ENCODE measurements around the gene TRAPPC4. TPM values are rescaled to one million over a fixed set of nuclear protein-coding genes. Genes with fewer than 3 reads are reported as not detected.

Gene TRAPPC4
- total RNA-seq, 2 experiments from 2014 or later = 101 to 106 TPM

DNA sequence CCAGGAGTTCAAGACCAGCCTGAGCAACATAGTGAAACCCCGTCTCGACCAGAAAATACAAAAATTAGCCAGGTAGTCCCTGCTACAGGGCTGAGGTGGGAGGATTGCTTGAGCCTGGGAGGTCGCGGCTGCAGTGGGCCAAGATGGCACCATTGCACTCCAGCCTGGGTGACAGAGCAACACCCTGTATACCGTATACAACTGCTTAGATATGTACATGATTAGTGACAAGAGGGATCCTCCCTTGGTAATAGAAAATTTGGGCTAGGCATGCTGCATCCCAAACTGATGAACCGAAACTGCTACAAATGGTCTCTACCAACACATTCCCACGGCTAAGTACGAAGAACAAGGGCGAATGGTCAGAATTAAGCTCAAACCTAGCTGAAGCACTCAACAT lies 24.4 kb downstream of the TRAPPC4 start:
- CTCF ChIA-PET = no interaction called here
- Mint-ChIP-seq H3K27ac (no peak overlapping the region), H3K9me3 (no peaks in the 10 kb centered on the region), H3K36me3 (ENCODE audit: low read depth) (peaks cover 32% of the 10 kb centered on the region), H3K27me3 (no peaks in the 10 kb centered on the region), H3K4me1 (ENCODE audit: low read depth) (no peaks in the 10 kb centered on the region), H3K4me3 (no peak overlapping the region)
- no peak overlapping the region for H3K27ac ChIP-seq (ENCODE audit: low read depth in 1 of 2, low read length in 2 of 2)
- POLR2A ChIA-PET = interaction anchor here (0.6 to 1.1 kb wide), 4 partner anchors 20 to 91 kb away, joined by 3 to 4 read pairs (median 3); partner anchors contain the start of genes RPS25 and TRAPPC4
- H3K4me3 ChIP-seq (ENCODE audit: low read length) = no peak overlapping the region
- H3K9me3 ChIP-seq (ENCODE audit: control insufficient read depth in 1 of 2, insufficient read depth in 1 of 2, low read length in 2 of 2) = no peaks in the 10 kb centered on the region
- intact Hi-C loops (cut with DNase I, micrococcal nuclease) = no loop called here
- ATAC-seq (ENCODE audit: poor library complexity) (no peak), DNase-seq (no peak)
- peaks cover 30% of the 10 kb centered on the region for H3K36me3 ChIP-seq (ENCODE audit: insufficient read depth, low read length)
- TF ChIP-seq, protein P1, sequence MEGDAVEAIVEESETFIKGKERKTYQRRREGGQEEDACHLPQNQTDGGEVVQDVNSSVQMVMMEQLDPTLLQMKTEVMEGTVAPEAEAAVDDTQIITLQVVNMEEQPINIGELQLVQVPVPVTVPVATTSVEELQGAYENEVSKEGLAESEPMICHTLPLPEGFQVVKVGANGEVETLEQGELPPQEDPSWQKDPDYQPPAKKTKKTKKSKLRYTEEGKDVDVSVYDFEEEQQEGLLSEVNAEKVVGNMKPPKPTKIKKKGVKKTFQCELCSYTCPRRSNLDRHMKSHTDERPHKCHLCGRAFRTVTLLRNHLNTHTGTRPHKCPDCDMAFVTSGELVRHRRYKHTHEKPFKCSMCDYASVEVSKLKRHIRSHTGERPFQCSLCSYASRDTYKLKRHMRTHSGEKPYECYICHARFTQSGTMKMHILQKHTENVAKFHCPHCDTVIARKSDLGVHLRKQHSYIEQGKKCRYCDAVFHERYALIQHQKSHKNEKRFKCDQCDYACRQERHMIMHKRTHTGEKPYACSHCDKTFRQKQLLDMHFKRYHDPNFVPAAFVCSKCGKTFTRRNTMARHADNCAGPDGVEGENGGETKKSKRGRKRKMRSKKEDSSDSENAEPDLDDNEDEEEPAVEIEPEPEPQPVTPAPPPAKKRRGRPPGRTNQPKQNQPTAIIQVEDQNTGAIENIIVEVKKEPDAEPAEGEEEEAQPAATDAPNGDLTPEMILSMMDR (IDR thresholded peaks at IDR 0.05) = no peak
- H3K4me1 ChIP-seq (ENCODE audit: insufficient read depth, low read length) = no peaks in the 10 kb centered on the region
- no peaks in the 10 kb centered on the region for H3K27me3 ChIP-seq (ENCODE audit: control insufficient read depth in 1 of 2, insufficient read depth in 2 of 2, low read length in 2 of 2)

DNA sequence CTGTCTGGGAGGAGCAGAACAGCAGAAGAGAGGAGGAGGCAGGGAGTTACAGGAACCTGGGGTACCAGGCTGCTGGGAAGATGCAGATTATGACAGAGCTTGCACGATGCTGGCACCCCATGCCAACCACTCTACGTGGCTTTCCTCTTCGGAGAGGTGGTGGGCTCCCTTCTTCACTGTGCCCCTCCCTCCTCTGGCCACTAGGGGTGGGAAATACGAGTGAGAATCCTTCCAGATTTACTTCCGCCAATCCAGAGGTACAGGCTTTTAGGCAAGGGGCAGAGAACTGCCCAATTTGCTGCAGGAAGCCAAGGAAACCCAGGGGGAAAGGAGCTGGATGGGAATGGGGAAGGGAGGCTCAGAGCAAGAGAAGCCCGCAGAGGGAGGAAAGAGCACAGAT lies 26.1 kb downstream of the TRAPPC4 start:
- Mint-ChIP-seq H3K36me3 (ENCODE audit: low read depth) (peaks cover 48% of the 10 kb centered on the region), H3K27ac (no peak overlapping the region), H3K4me3 (no peak overlapping the region), H3K9me3 (no peaks in the 10 kb centered on the region), H3K4me1 (ENCODE audit: low read depth) (peaks cover 3% of the 10 kb centered on the region), H3K27me3 (no peaks in the 10 kb centered on the region)
- CTCF ChIA-PET = no interaction called here
- Histone ChIP-seq H3K4me1 (ENCODE audit: insufficient read depth, low read length) (no peaks in the 10 kb centered on the region), H3K27ac (ENCODE audit: low read depth in 1 of 2, low read length in 2 of 2) (no peak overlapping the region), H3K36me3 (ENCODE audit: insufficient read depth, low read length) (peaks cover 48% of the 10 kb centered on the region), H3K27me3 (ENCODE audit: control insufficient read depth in 1 of 2, insufficient read depth in 2 of 2, low read length in 2 of 2) (no peaks in the 10 kb centered on the region), H3K9me3 (ENCODE audit: control insufficient read depth in 1 of 2, insufficient read depth in 1 of 2, low read length in 2 of 2) (no peaks in the 10 kb centered on the region), H3K4me3 (ENCODE audit: low read length) (no peak overlapping the region)
- ATAC-seq (ENCODE audit: poor library complexity) (no peak), DNase-seq (no peak)
- POLR2A ChIA-PET = no interaction called here
- TF ChIP-seq, protein P1 (IDR thresholded peaks at IDR 0.05) = no peak
- intact Hi-C loops (cut with DNase I, micrococcal nuclease) = no loop called here

DNA sequence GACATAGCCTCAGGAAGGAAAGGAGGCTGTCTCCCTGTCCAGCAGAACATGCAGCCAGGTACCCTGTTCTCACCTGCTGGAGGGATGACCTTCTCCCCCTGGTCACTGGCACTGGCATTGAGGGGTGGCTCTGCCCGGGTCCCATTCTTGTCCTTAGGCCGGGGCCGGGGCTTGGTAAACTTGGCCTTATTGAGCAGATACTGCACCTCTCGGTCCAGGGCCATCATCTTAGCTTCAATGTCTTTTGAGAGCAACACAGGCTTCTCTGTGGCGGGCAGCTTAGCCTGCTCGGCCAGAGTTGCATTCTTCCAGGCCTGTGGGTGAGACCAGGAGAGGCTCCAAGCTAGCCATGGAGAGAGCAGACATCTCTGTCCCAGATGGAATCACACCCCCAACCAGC lies 27.9 kb downstream of the TRAPPC4 start:
- Mint-ChIP-seq H3K36me3 (ENCODE audit: low read depth) (peaks cover 66% of the 10 kb centered on the region), H3K9me3 (no peaks in the 10 kb centered on the region), H3K4me3 (no peak overlapping the region), H3K27ac (no peak overlapping the region), H3K27me3 (no peaks in the 10 kb centered on the region), H3K4me1 (ENCODE audit: low read depth) (peaks cover 4% of the 10 kb centered on the region)
- intact Hi-C loops (cut with DNase I, micrococcal nuclease) = no loop called here
- H3K36me3 ChIP-seq (ENCODE audit: insufficient read depth, low read length) = peaks cover 65% of the 10 kb centered on the region
- peaks cover 4% of the 10 kb centered on the region for H3K4me1 ChIP-seq (ENCODE audit: insufficient read depth, low read length)
- no peaks in the 10 kb centered on the region for H3K27me3 ChIP-seq (ENCODE audit: control insufficient read depth in 1 of 2, insufficient read depth in 2 of 2, low read length in 2 of 2)
- H3K4me3 ChIP-seq (ENCODE audit: low read length) = no peak overlapping the region
- H3K27ac ChIP-seq (ENCODE audit: low read depth in 1 of 2, low read length in 2 of 2) = no peak overlapping the region
- ChIA-PET POLR2A (no interaction called here), CTCF (interaction anchor here (0.6 kb wide), 1 partner anchor 85 kb away, joined by 3 read pairs; no protein-coding TSS in a partner anchor)
- no peaks in the 10 kb centered on the region for H3K9me3 ChIP-seq (ENCODE audit: control insufficient read depth in 1 of 2, insufficient read depth in 1 of 2, low read length in 2 of 2)
- no peak for DNase-seq
- ATAC-seq (ENCODE audit: poor library complexity) = no peak
- TF ChIP-seq, protein P1 (IDR thresholded peaks at IDR 0.05) = no peak
